ENCODE results near the gene WNT9A.

DNA sequence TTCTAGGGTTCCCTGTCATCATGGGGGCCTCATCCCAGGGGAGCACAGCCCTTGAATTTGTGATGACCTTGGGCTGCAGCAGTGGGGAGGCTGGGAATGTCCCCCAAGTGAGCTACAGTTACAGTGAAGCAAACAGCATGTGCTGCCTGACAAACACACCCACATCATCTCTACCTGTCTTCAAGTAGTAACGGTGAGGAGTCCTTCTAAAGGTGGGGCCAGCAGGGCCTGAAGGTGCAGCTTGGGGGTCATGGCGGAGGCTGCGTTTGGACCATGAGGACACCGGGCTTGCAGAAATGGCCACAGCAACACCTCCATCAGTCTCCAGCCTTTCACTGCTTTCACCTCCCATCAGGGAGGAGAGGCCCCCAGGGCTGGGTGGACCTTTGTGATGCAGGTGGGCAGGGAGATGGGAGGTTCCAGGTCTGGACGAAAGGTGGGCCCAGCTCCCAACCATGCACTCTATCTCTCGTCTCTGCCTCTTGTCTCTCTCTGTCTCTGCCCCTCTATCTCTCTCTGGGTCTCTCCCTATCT lies 55.7 kb downstream of the WNT9A start:
- TF ChIP-seq, protein P1, sequence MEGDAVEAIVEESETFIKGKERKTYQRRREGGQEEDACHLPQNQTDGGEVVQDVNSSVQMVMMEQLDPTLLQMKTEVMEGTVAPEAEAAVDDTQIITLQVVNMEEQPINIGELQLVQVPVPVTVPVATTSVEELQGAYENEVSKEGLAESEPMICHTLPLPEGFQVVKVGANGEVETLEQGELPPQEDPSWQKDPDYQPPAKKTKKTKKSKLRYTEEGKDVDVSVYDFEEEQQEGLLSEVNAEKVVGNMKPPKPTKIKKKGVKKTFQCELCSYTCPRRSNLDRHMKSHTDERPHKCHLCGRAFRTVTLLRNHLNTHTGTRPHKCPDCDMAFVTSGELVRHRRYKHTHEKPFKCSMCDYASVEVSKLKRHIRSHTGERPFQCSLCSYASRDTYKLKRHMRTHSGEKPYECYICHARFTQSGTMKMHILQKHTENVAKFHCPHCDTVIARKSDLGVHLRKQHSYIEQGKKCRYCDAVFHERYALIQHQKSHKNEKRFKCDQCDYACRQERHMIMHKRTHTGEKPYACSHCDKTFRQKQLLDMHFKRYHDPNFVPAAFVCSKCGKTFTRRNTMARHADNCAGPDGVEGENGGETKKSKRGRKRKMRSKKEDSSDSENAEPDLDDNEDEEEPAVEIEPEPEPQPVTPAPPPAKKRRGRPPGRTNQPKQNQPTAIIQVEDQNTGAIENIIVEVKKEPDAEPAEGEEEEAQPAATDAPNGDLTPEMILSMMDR (IDR thresholded peaks at IDR 0.05; ENCODE audit: poor library complexity, severe bottlenecking), result no peak
- TF ChIP-seq, protein P2, sequence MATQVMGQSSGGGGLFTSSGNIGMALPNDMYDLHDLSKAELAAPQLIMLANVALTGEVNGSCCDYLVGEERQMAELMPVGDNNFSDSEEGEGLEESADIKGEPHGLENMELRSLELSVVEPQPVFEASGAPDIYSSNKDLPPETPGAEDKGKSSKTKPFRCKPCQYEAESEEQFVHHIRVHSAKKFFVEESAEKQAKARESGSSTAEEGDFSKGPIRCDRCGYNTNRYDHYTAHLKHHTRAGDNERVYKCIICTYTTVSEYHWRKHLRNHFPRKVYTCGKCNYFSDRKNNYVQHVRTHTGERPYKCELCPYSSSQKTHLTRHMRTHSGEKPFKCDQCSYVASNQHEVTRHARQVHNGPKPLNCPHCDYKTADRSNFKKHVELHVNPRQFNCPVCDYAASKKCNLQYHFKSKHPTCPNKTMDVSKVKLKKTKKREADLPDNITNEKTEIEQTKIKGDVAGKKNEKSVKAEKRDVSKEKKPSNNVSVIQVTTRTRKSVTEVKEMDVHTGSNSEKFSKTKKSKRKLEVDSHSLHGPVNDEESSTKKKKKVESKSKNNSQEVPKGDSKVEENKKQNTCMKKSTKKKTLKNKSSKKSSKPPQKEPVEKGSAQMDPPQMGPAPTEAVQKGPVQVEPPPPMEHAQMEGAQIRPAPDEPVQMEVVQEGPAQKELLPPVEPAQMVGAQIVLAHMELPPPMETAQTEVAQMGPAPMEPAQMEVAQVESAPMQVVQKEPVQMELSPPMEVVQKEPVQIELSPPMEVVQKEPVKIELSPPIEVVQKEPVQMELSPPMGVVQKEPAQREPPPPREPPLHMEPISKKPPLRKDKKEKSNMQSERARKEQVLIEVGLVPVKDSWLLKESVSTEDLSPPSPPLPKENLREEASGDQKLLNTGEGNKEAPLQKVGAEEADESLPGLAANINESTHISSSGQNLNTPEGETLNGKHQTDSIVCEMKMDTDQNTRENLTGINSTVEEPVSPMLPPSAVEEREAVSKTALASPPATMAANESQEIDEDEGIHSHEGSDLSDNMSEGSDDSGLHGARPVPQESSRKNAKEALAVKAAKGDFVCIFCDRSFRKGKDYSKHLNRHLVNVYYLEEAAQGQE (IDR thresholded peaks at IDR 0.05; ENCODE audit: borderline replicate concordance), result no peak

Data from neural cell (in vitro differentiated cells).